Measurements from ENCODE around the gene EIF4E1B.

DNA sequence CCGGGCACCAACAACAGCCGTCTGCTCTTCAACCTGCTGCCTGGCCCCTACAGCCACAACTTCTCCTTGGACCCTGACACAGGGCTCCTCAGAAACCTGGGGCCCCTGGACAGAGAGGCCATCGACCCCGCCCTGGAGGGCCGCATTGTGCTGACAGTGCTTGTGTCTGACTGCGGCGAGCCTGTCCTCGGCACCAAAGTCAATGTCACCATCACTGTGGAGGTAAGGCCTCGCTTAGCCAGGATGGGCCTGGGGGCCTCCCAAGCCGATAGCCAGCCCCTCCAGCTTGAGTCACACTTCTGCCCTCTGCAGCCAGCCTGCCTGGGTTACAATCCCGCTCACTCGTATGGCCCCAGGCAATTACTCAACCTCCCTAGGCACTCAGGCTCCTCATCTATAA is 49.1 kb upstream of the EIF4E1B start:
- TF ChIP-seq, protein P1, sequence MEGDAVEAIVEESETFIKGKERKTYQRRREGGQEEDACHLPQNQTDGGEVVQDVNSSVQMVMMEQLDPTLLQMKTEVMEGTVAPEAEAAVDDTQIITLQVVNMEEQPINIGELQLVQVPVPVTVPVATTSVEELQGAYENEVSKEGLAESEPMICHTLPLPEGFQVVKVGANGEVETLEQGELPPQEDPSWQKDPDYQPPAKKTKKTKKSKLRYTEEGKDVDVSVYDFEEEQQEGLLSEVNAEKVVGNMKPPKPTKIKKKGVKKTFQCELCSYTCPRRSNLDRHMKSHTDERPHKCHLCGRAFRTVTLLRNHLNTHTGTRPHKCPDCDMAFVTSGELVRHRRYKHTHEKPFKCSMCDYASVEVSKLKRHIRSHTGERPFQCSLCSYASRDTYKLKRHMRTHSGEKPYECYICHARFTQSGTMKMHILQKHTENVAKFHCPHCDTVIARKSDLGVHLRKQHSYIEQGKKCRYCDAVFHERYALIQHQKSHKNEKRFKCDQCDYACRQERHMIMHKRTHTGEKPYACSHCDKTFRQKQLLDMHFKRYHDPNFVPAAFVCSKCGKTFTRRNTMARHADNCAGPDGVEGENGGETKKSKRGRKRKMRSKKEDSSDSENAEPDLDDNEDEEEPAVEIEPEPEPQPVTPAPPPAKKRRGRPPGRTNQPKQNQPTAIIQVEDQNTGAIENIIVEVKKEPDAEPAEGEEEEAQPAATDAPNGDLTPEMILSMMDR (IDR thresholded peaks at IDR 0.05) = no peak
- TF ChIP-seq POLR2A (IDR thresholded peaks at IDR 0.05) = no peak

Measured in tibial nerve (tissue), 3 donors.